Measurements from ENCODE around the gene OLFM4. TPM values are rescaled to one million over a fixed set of nuclear protein-coding genes. Genes with fewer than 3 reads are reported as not detected.

OLFM4 gene
- total RNA-seq, 2 donors from 2014 or later, result 489 to 1,049 TPM

GRCh38 chr13:53020764-53021335 lies 7.8 kb upstream of the OLFM4 start:
- H3K4me1 ChIP-seq, result no peaks in the 10 kb centered on the region
- TF ChIP-seq CTCF (IDR thresholded peaks at IDR 0.05), result no peak
- H3K27ac ChIP-seq, result no peak overlapping the region
- H3K36me3 ChIP-seq, result no peaks in the 10 kb centered on the region
- no peaks in the 10 kb centered on the region for H3K27me3 ChIP-seq
- intact Hi-C loops (cut with DNase I), result no loop called here
- H3K9ac ChIP-seq (ENCODE audit: low read depth in 2 of 2, low read length in 2 of 2), result no peak overlapping the region
- no peak for DNase-seq
- H3K4me3 ChIP-seq, result no peak overlapping the region
- no peaks in the 10 kb centered on the region for H3K9me3 ChIP-seq

GRCh38 chr13:53023246-53023645 lies 5.4 kb upstream of the OLFM4 start:
- H3K9ac ChIP-seq (ENCODE audit: low read depth in 2 of 2, low read length in 2 of 2), result no peak overlapping the region
- intact Hi-C loops (cut with DNase I), result no loop called here
- no peaks in the 10 kb centered on the region for H3K4me1 ChIP-seq
- H3K9me3 ChIP-seq, result no peaks in the 10 kb centered on the region
- H3K36me3 ChIP-seq, result no peaks in the 10 kb centered on the region
- no peak overlapping the region for H3K4me3 ChIP-seq
- no peak overlapping the region for H3K27ac ChIP-seq
- no peaks in the 10 kb centered on the region for H3K27me3 ChIP-seq
- DNase-seq, result no peak
- no peak for TF ChIP-seq CTCF (IDR thresholded peaks at IDR 0.05)

GRCh38 chr13:53028063-53028462 lies 550 bp upstream of the OLFM4 start:
- no peak for TF ChIP-seq CTCF (IDR thresholded peaks at IDR 0.05)
- no peak overlapping the region for H3K9ac ChIP-seq (ENCODE audit: low read depth in 2 of 2, low read length in 2 of 2)
- DNase-seq, result no peak
- no peak overlapping the region for H3K4me3 ChIP-seq
- H3K27me3 ChIP-seq, result no peaks in the 10 kb centered on the region
- no peaks in the 10 kb centered on the region for H3K4me1 ChIP-seq
- peak overlapping the region; percentile 18 for H3K27ac ChIP-seq
- intact Hi-C loops (cut with DNase I), result no loop called here
- no peaks in the 10 kb centered on the region for H3K36me3 ChIP-seq
- no peaks in the 10 kb centered on the region for H3K9me3 ChIP-seq

- Histone ChIP-seq H3K9ac (ENCODE audit: low read depth in 2 of 2, low read length in 2 of 2) (no peak overlapping the region), H3K4me3 (no peak overlapping the region), H3K4me1 (no peaks in the 10 kb centered on the region), H3K27ac (no peak overlapping the region), H3K36me3 (no peaks in the 10 kb centered on the region), H3K9me3 (no peaks in the 10 kb centered on the region), H3K27me3 (no peaks in the 10 kb centered on the region)
- no peak for DNase-seq
- intact Hi-C loops (cut with DNase I), result no loop called here
- TF ChIP-seq CTCF (IDR thresholded peaks at IDR 0.05), result no peak
Observed at GRCh38 chr13:53032849-53033248, 4.2 kb downstream of the OLFM4 start.

GRCh38 chr13:53038993-53039392 lies 10.4 kb downstream of the OLFM4 start:
- H3K27ac ChIP-seq, result no peak overlapping the region
- no peak overlapping the region for H3K4me3 ChIP-seq
- H3K36me3 ChIP-seq, result no peaks in the 10 kb centered on the region
- intact Hi-C loops (cut with DNase I), result no loop called here
- H3K4me1 ChIP-seq, result no peaks in the 10 kb centered on the region
- H3K9me3 ChIP-seq, result no peaks in the 10 kb centered on the region
- H3K27me3 ChIP-seq, result no peaks in the 10 kb centered on the region
- H3K9ac ChIP-seq (ENCODE audit: low read depth in 2 of 2, low read length in 2 of 2), result no peak overlapping the region
- TF ChIP-seq CTCF (IDR thresholded peaks at IDR 0.05), result no peak
- no peak for DNase-seq

Data from colonic mucosa (tissue), 4 donors.